Stimulated activated CD4-positive, alpha-beta T cell treated with anti-CD3 and anti-CD28 coated beads, Interleukin-2, amount 100 ng/mL, for 4 hours (primary cell): ENCODE data around the gene SUSD6.

Source experiments
- DNase-seq: peaks from one replicate; pipeline ENCODE4 v3.0.0-alpha.2; 2020; ENCODE audit warnings: low read depth

Gene SUSD6

DNA sequence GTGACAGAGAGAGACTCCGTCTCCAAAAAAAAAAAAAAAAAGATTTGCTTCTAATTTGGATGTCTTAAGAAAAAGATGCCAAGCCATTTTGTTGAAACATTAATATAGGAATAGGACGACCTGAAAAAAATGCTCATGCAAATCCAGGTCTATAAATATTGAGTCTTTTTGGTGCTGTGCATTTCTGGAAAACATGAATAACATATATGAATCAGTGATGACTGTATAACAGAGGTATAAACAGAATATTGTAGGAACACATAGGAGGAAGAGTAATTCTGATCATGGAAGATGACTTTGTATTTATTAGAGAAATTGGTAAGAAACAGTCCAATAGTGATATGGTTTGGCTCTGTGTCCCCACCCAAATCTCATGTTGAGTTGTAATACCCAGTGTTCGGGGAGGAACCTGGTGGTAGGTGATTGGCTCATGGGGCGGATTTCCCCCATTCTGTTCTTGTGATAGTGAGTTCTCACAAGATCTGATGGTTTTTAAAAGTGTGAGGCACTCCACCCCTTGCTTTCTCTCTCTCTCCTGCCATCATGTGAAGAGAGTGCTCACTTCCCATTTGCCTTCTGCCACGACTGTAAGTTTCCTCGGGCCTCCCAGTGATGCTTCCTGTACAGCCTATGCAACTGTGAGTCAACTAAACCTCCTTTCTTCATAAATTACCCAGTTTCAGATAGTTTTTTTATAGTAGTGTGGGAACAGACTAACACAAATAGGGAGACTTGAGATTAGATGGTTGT lies 152.5 kb downstream of the SUSD6 start:
- DNase-seq: no peak
